Vagina (tissue), 2 donors: Measurements from ENCODE around the gene ASB6. TPM values are rescaled to one million over a fixed set of nuclear protein-coding genes. Genes with fewer than 3 reads are reported as not detected.

Source experiments
- DNase-seq, 2 donors: peaks; one replicate each; pipeline ENCODE4 v3.0.0-alpha.2; 2017; ENCODE audit errors: extremely low spot score in 2 of 2
- H3K27ac ChIP-seq: fragments of 200-600 bp; sonication (generic); one replicate; pipeline ENCODE4 v1.5.1; 2019
- H3K27me3 ChIP-seq: fragments of 200-600 bp; sonication (generic); one replicate; pipeline ENCODE4 v1.5.1; 2019
- H3K36me3 ChIP-seq, 2 donors: fragments of 200-600 bp; sonication (generic); one replicate each; pipeline ENCODE4 v1.5.1; 2017 to 2019
- H3K4me1 ChIP-seq: fragments of 200-600 bp; sonication (generic); one replicate; pipeline ENCODE4 v1.5.1; 2019
- H3K4me3 ChIP-seq, 2 donors: fragments of 200-600 bp; sonication (generic); 1 replicate in 1 of 2; 2 replicates in 1 of 2; pipeline ENCODE4 v1.5.1; 2016 to 2019
- H3K9me3 ChIP-seq: fragments of 200-600 bp; sonication (generic); one replicate; pipeline ENCODE4 v1.5.1; 2019
- CTCF ChIP-seq, 3 experiments: fragments of 450-650 bp in 2 of 3; fragments of 200-600 bp in 1 of 3; sonication (generic) in 1 of 3; IDR thresholded peaks; one replicate each; pipeline ENCODE4 v1.5.1; 2017 to 2019; ENCODE audit warnings: antibody characterized with exemption in 3 of 3, mild to moderate bottlenecking in 2 of 3, moderate library complexity in 2 of 3
- POLR2A ChIP-seq, 2 donors: fragments of 450-650 bp; IDR thresholded peaks; one replicate each; pipeline ENCODE4 v1.6.1; 2017; ENCODE audit warnings: antibody characterized with exemption in 2 of 2, mild to moderate bottlenecking in 2 of 2, moderate library complexity in 2 of 2
- POLR2AphosphoS5 ChIP-seq, 2 donors: sonication (generic); formaldehyde crosslinking; IDR thresholded peaks; one replicate each; pipeline ENCODE4 v1.9.0; 2017; ENCODE audit warnings: antibody characterized with exemption in 2 of 2, mild to moderate bottlenecking in 2 of 2, low read depth in 1 of 2; ENCODE audit not compliant: insufficient read depth in 1 of 2
- intact Hi-C: fragments of 100-400 bp; cut with DNase I; formaldehyde crosslinking; loops from one replicate; pipeline ENCODE4 v1.15.1; 2023
- total RNA-seq: library from RNA; depleted of rRNA; stranded (reverse); fragments of >200 nt; gene quantifications from one replicate; pipeline ENCODE4 v1.2.3, GENCODE V29; 2016

Gene ASB6
- total RNA-seq, 1 donor from 2014 or later, result 18.9 TPM

GRCh38 chr9:129677456-129677855 lies 35.5 kb upstream of the ASB6 start:
- Histone ChIP-seq H3K9me3 (no peaks in the 10 kb centered on the region), H3K4me1 (peaks cover 64% of the 10 kb centered on the region), H3K36me3 (no peaks in the 10 kb centered on the region), H3K27me3 (no peaks in the 10 kb centered on the region), H3K4me3 (peak overlapping the region; percentile 19 to 26), H3K27ac (peak overlapping the region; percentile 92)
- no peak for DNase-seq
- no peak for TF ChIP-seq CTCF (IDR thresholded peaks at IDR 0.05)
- no peak for TF ChIP-seq POLR2A (IDR thresholded peaks at IDR 0.05)
- no peak for TF ChIP-seq POLR2AphosphoS5 (IDR thresholded peaks at IDR 0.05; ENCODE audit: insufficient read depth in 1 of 2, low read depth in 1 of 2)
- intact Hi-C loops, result no loop called here

GRCh38 chr9:129676975-129677374 lies 35.0 kb upstream of the ASB6 start:
- Histone ChIP-seq H3K27ac (peak overlapping the region; percentile 92), H3K36me3 (no peaks in the 10 kb centered on the region), H3K9me3 (no peaks in the 10 kb centered on the region), H3K4me3 (peak overlapping the region; percentile 19 to 26), H3K27me3 (no peaks in the 10 kb centered on the region), H3K4me1 (peaks cover 63% of the 10 kb centered on the region)
- no peak for DNase-seq
- intact Hi-C loops, result no loop called here
- TF ChIP-seq CTCF (IDR thresholded peaks at IDR 0.05) (no peak), POLR2AphosphoS5 (IDR thresholded peaks at IDR 0.05; ENCODE audit: insufficient read depth in 1 of 2, low read depth in 1 of 2) (no peak), POLR2A (IDR thresholded peaks at IDR 0.05) (no peak)

DNA sequence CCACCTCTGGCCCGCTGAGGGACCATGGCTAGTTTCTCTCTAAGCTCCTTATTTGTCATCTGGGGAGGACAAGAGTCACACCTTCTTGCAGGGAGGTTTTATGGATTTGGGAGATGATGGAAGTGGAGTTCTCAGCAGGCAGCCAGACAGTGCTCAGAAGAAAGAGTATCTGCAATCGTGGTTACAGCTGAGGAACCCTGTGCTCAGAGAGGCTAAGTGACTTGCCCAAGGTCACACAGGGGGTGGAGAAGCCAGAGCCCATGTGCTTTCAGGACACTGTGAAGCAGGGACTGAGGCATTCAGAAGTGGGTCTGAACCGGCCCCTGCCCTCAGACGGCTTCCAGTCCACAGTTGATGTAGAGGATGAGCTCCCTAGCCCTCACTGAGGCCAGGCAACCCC lies 34.3 kb upstream of the ASB6 start:
- DNase-seq, result no peak
- Histone ChIP-seq H3K27me3 (no peaks in the 10 kb centered on the region), H3K9me3 (no peaks in the 10 kb centered on the region), H3K27ac (peak overlapping the region; percentile 92), H3K4me1 (peaks cover 63% of the 10 kb centered on the region), H3K4me3 (no peak overlapping the region), H3K36me3 (no peaks in the 10 kb centered on the region)
- intact Hi-C loops, result no loop called here
- TF ChIP-seq CTCF (IDR thresholded peaks at IDR 0.05) (no peak), POLR2A (IDR thresholded peaks at IDR 0.05) (no peak), POLR2AphosphoS5 (IDR thresholded peaks at IDR 0.05; ENCODE audit: insufficient read depth in 1 of 2, low read depth in 1 of 2) (no peak)

- H3K27ac ChIP-seq, result peak overlapping the region; percentile 92
- H3K36me3 ChIP-seq, result no peaks in the 10 kb centered on the region
- no peak for DNase-seq
- TF ChIP-seq POLR2A (IDR thresholded peaks at IDR 0.05) (no peak), CTCF (IDR thresholded peaks at IDR 0.05) (no peak), POLR2AphosphoS5 (IDR thresholded peaks at IDR 0.05; ENCODE audit: insufficient read depth in 1 of 2, low read depth in 1 of 2) (peak in 1 of 2 donors; percentile 10)
- intact Hi-C loops, result no loop called here
- no peaks in the 10 kb centered on the region for H3K27me3 ChIP-seq
- H3K4me3 ChIP-seq, result peak overlapping the region in 1 of 2 donors; percentile 17
- H3K9me3 ChIP-seq, result no peaks in the 10 kb centered on the region
- H3K4me1 ChIP-seq, result peaks cover 65% of the 10 kb centered on the region
These were observed 33.7 kb upstream of the ASB6 start for GRCh38 chr9:129675620-129676019.

- Histone ChIP-seq H3K4me1 (peaks cover 67% of the 10 kb centered on the region), H3K36me3 (no peaks in the 10 kb centered on the region), H3K4me3 (no peak overlapping the region), H3K27me3 (no peaks in the 10 kb centered on the region), H3K9me3 (no peaks in the 10 kb centered on the region), H3K27ac (peak overlapping the region; percentile 92)
- intact Hi-C loops, result no loop called here
- DNase-seq, result no peak
- TF ChIP-seq POLR2AphosphoS5 (IDR thresholded peaks at IDR 0.05; ENCODE audit: insufficient read depth in 1 of 2, low read depth in 1 of 2) (no peak), POLR2A (IDR thresholded peaks at IDR 0.05) (no peak), CTCF (IDR thresholded peaks at IDR 0.05) (no peak)
These were observed 32.3 kb upstream of the ASB6 start for GRCh38 chr9:129674229-129674628.
